ENCODE measurements around the gene LIX1L.

LIX1L gene

GRCh38 chr1:145965119-145965744 lies 7.4 kb upstream of the LIX1L start:
- H3K36me3 ChIP-seq (ENCODE audit: insufficient read depth, insufficient read length, low read length): no peaks in the 10 kb centered on the region
- no peak for DNase-seq (ENCODE audit: low read depth, low spot score)
- peak overlapping the region; percentile 59 for H3K4me3 ChIP-seq (ENCODE audit: insufficient read length, low read depth)
- peaks cover 16% of the 10 kb centered on the region for H3K9me3 ChIP-seq (ENCODE audit: insufficient read depth, low read length)
- H3K9ac ChIP-seq (ENCODE audit: insufficient read length, low read depth): peak overlapping the region; percentile 77
- H3K4me1 ChIP-seq (ENCODE audit: insufficient read depth, insufficient read length): peaks cover 17% of the 10 kb centered on the region
- TF ChIP-seq YY1 (IDR thresholded peaks at IDR 0.05; ENCODE audit: insufficient read depth, insufficient read length) (no peak), ZNF274 (IDR thresholded peaks at IDR 0.05; ENCODE audit: low read depth, low read length) (no peak), SUZ12 (IDR thresholded peaks at IDR 0.05; ENCODE audit: extremely low read depth, insufficient read depth, insufficient read length) (no peak)
- H3K27me3 ChIP-seq (ENCODE audit: insufficient read depth, insufficient read length): peaks cover 53% of the 10 kb centered on the region

- Histone ChIP-seq H3K4me3 (ENCODE audit: insufficient read length, low read depth) (peak within 1 kb of the TSS; percentile 59), H3K9ac (ENCODE audit: insufficient read length, low read depth) (peak within 1 kb of the TSS; percentile 77), H3K9me3 (ENCODE audit: insufficient read depth, low read length) (peaks cover 16% of the 10 kb centered on the region), H3K27me3 (ENCODE audit: insufficient read depth, insufficient read length) (peaks cover 60% of the 10 kb centered on the region), H3K4me1 (ENCODE audit: insufficient read depth, insufficient read length) (peaks cover 20% of the 10 kb centered on the region), H3K36me3 (ENCODE audit: insufficient read depth, insufficient read length, low read length) (no peaks in the 10 kb centered on the region)
- peak; percentile 94 for DNase-seq (ENCODE audit: low read depth, low spot score)
- TF ChIP-seq ZNF274 (IDR thresholded peaks at IDR 0.05; ENCODE audit: low read depth, low read length) (no peak), YY1 (IDR thresholded peaks at IDR 0.05; ENCODE audit: insufficient read depth, insufficient read length) (no peak), SUZ12 (IDR thresholded peaks at IDR 0.05; ENCODE audit: extremely low read depth, insufficient read depth, insufficient read length) (peak; percentile 36)
Measured at GRCh38 chr1:145964328-145965118, 6.7 kb upstream of the LIX1L start, which contains the start of the genes ANKRD34A and POLR3GL. Gene ANKRD34A, minus strand, starts transcription at chr1:145964575. Its CDS starts 2,816 bp downstream, at chr1:145961759. Gene POLR3GL, plus strand, starts transcription at chr1:145964690. Its CDS starts 10,176 bp downstream, at chr1:145974866.

GRCh38 chr1:145963265-145964019 lies 5.6 kb upstream of the LIX1L start:
- no peak overlapping the region for H3K9ac ChIP-seq (ENCODE audit: insufficient read length, low read depth)
- no peak overlapping the region for H3K4me3 ChIP-seq (ENCODE audit: insufficient read length, low read depth)
- H3K36me3 ChIP-seq (ENCODE audit: insufficient read depth, insufficient read length, low read length): no peaks in the 10 kb centered on the region
- H3K4me1 ChIP-seq (ENCODE audit: insufficient read depth, insufficient read length): peaks cover 20% of the 10 kb centered on the region
- peaks cover 16% of the 10 kb centered on the region for H3K9me3 ChIP-seq (ENCODE audit: insufficient read depth, low read length)
- no peak for TF ChIP-seq ZNF274 (IDR thresholded peaks at IDR 0.05; ENCODE audit: low read depth, low read length)
- no peak for TF ChIP-seq YY1 (IDR thresholded peaks at IDR 0.05; ENCODE audit: insufficient read depth, insufficient read length)
- no peak for TF ChIP-seq SUZ12 (IDR thresholded peaks at IDR 0.05; ENCODE audit: extremely low read depth, insufficient read depth, insufficient read length)
- no peak for DNase-seq (ENCODE audit: low read depth, low spot score)
- H3K27me3 ChIP-seq (ENCODE audit: insufficient read depth, insufficient read length): peaks cover 70% of the 10 kb centered on the region

- DNase-seq (ENCODE audit: low read depth, low spot score): no peak
- Histone ChIP-seq H3K27me3 (ENCODE audit: insufficient read depth, insufficient read length) (peaks cover 75% of the 10 kb centered on the region), H3K9ac (ENCODE audit: insufficient read length, low read depth) (peak overlapping the region; percentile 83), H3K4me3 (ENCODE audit: insufficient read length, low read depth) (peak overlapping the region; percentile 80), H3K36me3 (ENCODE audit: insufficient read depth, insufficient read length, low read length) (no peaks in the 10 kb centered on the region), H3K4me1 (ENCODE audit: insufficient read depth, insufficient read length) (peaks cover 20% of the 10 kb centered on the region), H3K9me3 (ENCODE audit: insufficient read depth, low read length) (peaks cover 8% of the 10 kb centered on the region)
- TF ChIP-seq YY1 (IDR thresholded peaks at IDR 0.05; ENCODE audit: insufficient read depth, insufficient read length) (no peak), ZNF274 (IDR thresholded peaks at IDR 0.05; ENCODE audit: low read depth, low read length) (no peak), SUZ12 (IDR thresholded peaks at IDR 0.05; ENCODE audit: extremely low read depth, insufficient read depth, insufficient read length) (no peak)
Measured at GRCh38 chr1:145962157-145963102, 4.6 kb upstream of the LIX1L start.

GRCh38 chr1:145961425-145962156 lies 3.8 kb upstream of the LIX1L start:
- DNase-seq (ENCODE audit: low read depth, low spot score): no peak
- Histone ChIP-seq H3K4me1 (ENCODE audit: insufficient read depth, insufficient read length) (peaks cover 20% of the 10 kb centered on the region), H3K36me3 (ENCODE audit: insufficient read depth, insufficient read length, low read length) (no peaks in the 10 kb centered on the region), H3K9me3 (ENCODE audit: insufficient read depth, low read length) (peaks cover under 1% of the 10 kb centered on the region; the same call in 1 of the 2 replicates), H3K4me3 (ENCODE audit: insufficient read length, low read depth) (peak overlapping the region; percentile 80), H3K27me3 (ENCODE audit: insufficient read depth, insufficient read length) (peaks cover 84% of the 10 kb centered on the region), H3K9ac (ENCODE audit: insufficient read length, low read depth) (peak overlapping the region; percentile 83)
- TF ChIP-seq YY1 (IDR thresholded peaks at IDR 0.05; ENCODE audit: insufficient read depth, insufficient read length) (no peak), SUZ12 (IDR thresholded peaks at IDR 0.05; ENCODE audit: extremely low read depth, insufficient read depth, insufficient read length) (peak; percentile 71)

GRCh38 chr1:145961109-145961424 lies 3.2 kb upstream of the LIX1L start:
- Histone ChIP-seq H3K9ac (ENCODE audit: insufficient read length, low read depth) (peak overlapping the region; percentile 83), H3K27me3 (ENCODE audit: insufficient read depth, insufficient read length) (peaks cover 89% of the 10 kb centered on the region), H3K9me3 (ENCODE audit: insufficient read depth, low read length) (no peaks in the 10 kb centered on the region), H3K36me3 (ENCODE audit: insufficient read depth, insufficient read length, low read length) (no peaks in the 10 kb centered on the region), H3K4me3 (ENCODE audit: insufficient read length, low read depth) (peak overlapping the region; percentile 80), H3K4me1 (ENCODE audit: insufficient read depth, insufficient read length) (peaks cover 20% of the 10 kb centered on the region)
- no peak for TF ChIP-seq SUZ12 (IDR thresholded peaks at IDR 0.05; ENCODE audit: extremely low read depth, insufficient read depth, insufficient read length)
- TF ChIP-seq YY1 (IDR thresholded peaks at IDR 0.05; ENCODE audit: insufficient read depth, insufficient read length): no peak
- TF ChIP-seq ZNF274 (IDR thresholded peaks at IDR 0.05; ENCODE audit: low read depth, low read length): no peak
- DNase-seq (ENCODE audit: low read depth, low spot score): no peak

Measured in NT2/D1 (cell line).